Endodermal cell (in vitro differentiated cells): ENCODE data around the gene USP54. TPM values are rescaled to one million over a fixed set of nuclear protein-coding genes. Genes with fewer than 3 reads are reported as not detected.

ENCODE experiments used
- DNase-seq: peaks from one replicate; pipeline ENCODE4 v3.0.0-alpha.2; 2017
- H3K27ac ChIP-seq: 2 replicates; pipeline ENCODE4 v1.5.1; 2013; ENCODE audit warnings: mild to moderate bottlenecking, low read depth, low read length, moderate library complexity
- H3K27me3 ChIP-seq: 2 replicates; pipeline ENCODE4 v1.6.1; 2013; ENCODE audit warnings: mild to moderate bottlenecking, low read length, moderate library complexity; ENCODE audit not compliant: insufficient read depth, control insufficient read depth, poor library complexity, severe bottlenecking
- H3K36me3 ChIP-seq: 2 replicates; pipeline ENCODE4 v1.7.0; 2013; ENCODE audit warnings: mild to moderate bottlenecking, low read length, moderate library complexity; ENCODE audit not compliant: control insufficient read depth, insufficient read depth
- H3K4me1 ChIP-seq: one replicate; pipeline ENCODE4 v1.7.0; 2013; ENCODE audit warnings: low read length; ENCODE audit not compliant: control insufficient read depth, insufficient read depth
- H3K4me3 ChIP-seq: 2 replicates; pipeline ENCODE4 v1.5.1; 2013; ENCODE audit warnings: mild to moderate bottlenecking, low read length, moderate library complexity
- H3K9ac ChIP-seq: 2 replicates; pipeline ENCODE4 v1.6.1; 2013; ENCODE audit warnings: mild to moderate bottlenecking, low read length, moderate library complexity; ENCODE audit not compliant: poor library complexity, severe bottlenecking; ENCODE audit errors: extremely low read depth
- H3K9me3 ChIP-seq: 2 replicates; pipeline ENCODE4 v1.6.1; 2013; ENCODE audit warnings: mild to moderate bottlenecking, low read length, moderate library complexity; ENCODE audit not compliant: control insufficient read depth
- H3K27ac Mint-ChIP-seq: 2 replicates; pipeline ENCODE4 v1.8.0; 2020; ENCODE audit warnings: mixed read lengths
- H3K27me3 Mint-ChIP-seq: 2 replicates; pipeline ENCODE4 v1.8.0; 2021; ENCODE audit warnings: mild to moderate bottlenecking, mixed read lengths; ENCODE audit not compliant: insufficient read depth
- H3K36me3 Mint-ChIP-seq: 2 replicates; pipeline ENCODE4 v1.8.0; 2020; ENCODE audit warnings: low read depth, mixed read lengths
- H3K4me1 Mint-ChIP-seq: 2 replicates; pipeline ENCODE4 v1.8.0; 2020; ENCODE audit warnings: mixed read lengths
- H3K4me3 Mint-ChIP-seq: 2 replicates; pipeline ENCODE4 v1.8.0; 2020; ENCODE audit warnings: mild to moderate bottlenecking, moderate library complexity, mixed read lengths
- H3K9me3 Mint-ChIP-seq: 2 replicates; pipeline ENCODE4 v1.8.0; 2020; ENCODE audit warnings: mild to moderate bottlenecking, mixed read lengths
- WGBS, 2 experiments: methylation state at CpG; one replicate each; pipeline versions ENCODE4 v1.1.5 to v1.1.7; 2013; ENCODE audit warnings: missing lambda C conversion rate in 2 of 2, mixed read lengths in 1 of 2; ENCODE audit not compliant: insufficient coverage in 1 of 2, insufficient read length in 1 of 2; 5-methylcytosine and 5-hydroxymethylcytosine counted together
- total RNA-seq, 2 donors: library from RNA; stranded (reverse); fragmentation: NEBNext Ultra II Directional in 1 of 2; extraction: Animal tissue kit (Norgen Biotek cat#: 25700) in 1 of 2; gene quantifications; 2 replicates in 1 of 2; 3 replicates in 1 of 2; pipeline ENCODE4 v1.2.1, GENCODE V29; 2021
- TF ChIP-seq, protein P1 (sequence below): fragments of 200-600 bp; sonication (generic); conservative IDR thresholded peaks from 2 replicates; pipeline ENCODE4 v1.5.0; 2021; ENCODE audit warnings: antibody characterized with exemption, mild to moderate bottlenecking

USP54 gene
- total RNA-seq, 2 donors from 2014 or later: 89.5 to 110 TPM

DNA sequence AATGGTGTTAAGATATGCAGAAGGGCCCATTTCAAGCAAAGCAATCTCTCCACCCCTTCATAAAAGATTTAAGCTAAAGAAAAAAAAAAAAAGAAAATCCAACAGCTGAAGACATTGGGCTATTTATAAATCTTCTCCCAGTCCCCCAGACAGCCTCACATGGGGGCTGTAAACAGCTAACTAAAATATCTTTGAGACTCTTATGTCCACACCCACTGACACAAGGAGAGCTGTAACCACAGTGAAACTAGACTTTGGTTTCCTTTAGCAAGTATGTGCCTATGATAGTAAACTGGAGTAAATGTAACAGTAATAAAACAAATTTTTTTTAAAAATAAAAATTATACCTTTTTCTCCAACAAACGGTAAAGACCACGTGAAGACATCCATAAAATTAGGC, 123.9 kb downstream of the USP54 start:
- no peaks in the 10 kb centered on the region for H3K9me3 ChIP-seq
- DNase-seq: no peak
- H3K27me3 Mint-ChIP-seq: no peaks in the 10 kb centered on the region
- H3K27ac ChIP-seq: no peak overlapping the region
- peaks cover 71% of the 10 kb centered on the region for H3K36me3 ChIP-seq
- H3K27ac Mint-ChIP-seq: no peak overlapping the region
- H3K9ac ChIP-seq: no peak overlapping the region
- no peaks in the 10 kb centered on the region for H3K27me3 ChIP-seq
- H3K36me3 Mint-ChIP-seq: peaks cover 37% of the 10 kb centered on the region
- H3K9me3 Mint-ChIP-seq: no peaks in the 10 kb centered on the region
- no peaks in the 10 kb centered on the region for H3K4me1 Mint-ChIP-seq
- H3K4me3 ChIP-seq: no peak overlapping the region
- TF ChIP-seq, protein P1, sequence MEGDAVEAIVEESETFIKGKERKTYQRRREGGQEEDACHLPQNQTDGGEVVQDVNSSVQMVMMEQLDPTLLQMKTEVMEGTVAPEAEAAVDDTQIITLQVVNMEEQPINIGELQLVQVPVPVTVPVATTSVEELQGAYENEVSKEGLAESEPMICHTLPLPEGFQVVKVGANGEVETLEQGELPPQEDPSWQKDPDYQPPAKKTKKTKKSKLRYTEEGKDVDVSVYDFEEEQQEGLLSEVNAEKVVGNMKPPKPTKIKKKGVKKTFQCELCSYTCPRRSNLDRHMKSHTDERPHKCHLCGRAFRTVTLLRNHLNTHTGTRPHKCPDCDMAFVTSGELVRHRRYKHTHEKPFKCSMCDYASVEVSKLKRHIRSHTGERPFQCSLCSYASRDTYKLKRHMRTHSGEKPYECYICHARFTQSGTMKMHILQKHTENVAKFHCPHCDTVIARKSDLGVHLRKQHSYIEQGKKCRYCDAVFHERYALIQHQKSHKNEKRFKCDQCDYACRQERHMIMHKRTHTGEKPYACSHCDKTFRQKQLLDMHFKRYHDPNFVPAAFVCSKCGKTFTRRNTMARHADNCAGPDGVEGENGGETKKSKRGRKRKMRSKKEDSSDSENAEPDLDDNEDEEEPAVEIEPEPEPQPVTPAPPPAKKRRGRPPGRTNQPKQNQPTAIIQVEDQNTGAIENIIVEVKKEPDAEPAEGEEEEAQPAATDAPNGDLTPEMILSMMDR: no peak
- H3K4me3 Mint-ChIP-seq: no peak overlapping the region
- WGBS, 2 experiments: 90% methylated on average over 2 of the region's 2 CpGs; no CpG with 5 or more reads in 1 of the 2 experiments
- no peaks in the 10 kb centered on the region for H3K4me1 ChIP-seq

DNA sequence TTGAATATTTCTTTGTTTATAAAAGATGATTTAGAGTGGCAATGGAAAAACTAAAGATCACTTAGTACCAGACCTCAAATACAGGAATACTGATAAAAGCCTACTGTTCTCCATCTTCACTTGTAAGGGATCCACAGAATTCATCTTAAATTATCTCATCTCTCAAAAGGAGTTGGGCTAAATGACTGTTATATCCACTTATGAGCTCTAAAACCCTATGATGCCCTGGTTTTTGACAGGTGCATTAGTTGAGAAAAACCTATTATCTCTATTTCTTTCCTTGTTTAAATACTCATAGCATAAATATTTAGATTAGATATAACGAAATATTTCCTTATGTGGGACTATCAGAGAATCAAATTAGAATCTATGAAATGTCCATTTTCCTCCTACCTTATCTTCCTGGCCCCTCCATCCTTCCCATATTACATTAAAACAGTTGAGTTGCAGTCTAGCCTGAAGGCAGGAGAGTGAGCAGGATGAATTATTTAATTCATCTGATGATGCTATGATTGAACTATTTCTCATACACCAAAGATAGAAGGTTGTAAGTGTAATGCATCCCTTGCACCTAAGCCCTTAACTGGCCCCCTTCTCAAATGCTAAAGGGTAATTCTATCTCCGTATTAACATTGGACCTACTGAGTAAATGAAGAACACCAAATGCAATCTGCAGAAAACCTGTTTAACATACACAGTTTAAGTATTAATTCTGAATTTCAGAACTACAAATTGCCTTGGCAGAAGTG, 125.0 kb downstream of the USP54 start:
- no peak for DNase-seq
- peaks cover 39% of the 10 kb centered on the region for H3K36me3 Mint-ChIP-seq
- no peaks in the 10 kb centered on the region for H3K9me3 Mint-ChIP-seq
- Histone ChIP-seq H3K27me3 (no peaks in the 10 kb centered on the region), H3K4me3 (no peak overlapping the region), H3K36me3 (peaks cover 61% of the 10 kb centered on the region), H3K27ac (no peak overlapping the region), H3K4me1 (no peaks in the 10 kb centered on the region), H3K9me3 (no peaks in the 10 kb centered on the region), H3K9ac (no peak overlapping the region)
- WGBS, 2 experiments: 94 to 100% methylated on average over 1 of the region's 2 CpGs
- no peak overlapping the region for H3K27ac Mint-ChIP-seq
- TF ChIP-seq, protein P1: no peak
- no peaks in the 10 kb centered on the region for H3K4me1 Mint-ChIP-seq
- H3K27me3 Mint-ChIP-seq: no peaks in the 10 kb centered on the region
- no peak overlapping the region for H3K4me3 Mint-ChIP-seq

GRCh38 chr10:73460897-73461296, 130.2 kb downstream of the USP54 start:
- no peak overlapping the region for H3K9ac ChIP-seq
- 94 to 97% methylated on average over 4 of the region's 4 CpGs for WGBS, 2 experiments
- TF ChIP-seq, protein P1: no peak
- no peak for DNase-seq
- H3K36me3 Mint-ChIP-seq: peaks cover 32% of the 10 kb centered on the region
- H3K27me3 Mint-ChIP-seq: no peaks in the 10 kb centered on the region
- H3K4me1 Mint-ChIP-seq: peaks cover 7% of the 10 kb centered on the region
- H3K36me3 ChIP-seq: peaks cover 22% of the 10 kb centered on the region
- H3K4me3 ChIP-seq: no peak overlapping the region
- no peaks in the 10 kb centered on the region for H3K9me3 Mint-ChIP-seq
- no peaks in the 10 kb centered on the region for H3K27me3 ChIP-seq
- H3K4me3 Mint-ChIP-seq: no peak overlapping the region
- H3K4me1 ChIP-seq: no peaks in the 10 kb centered on the region
- H3K27ac Mint-ChIP-seq: no peak overlapping the region
- no peaks in the 10 kb centered on the region for H3K9me3 ChIP-seq
- H3K27ac ChIP-seq: no peak overlapping the region
